Left hindlimb (tissue), 1 donor: ENCODE measurements around the gene TDRD9.
"Not testable (repeated sequence)": the region's sequence is repeated elsewhere in the genome, so short reads cannot be mapped to it uniquely, and the experiment has no call there.

Experiments
- DNase-seq: peaks from one replicate; pipeline ENCODE4 v3.0.0-alpha.2; 2018

Gene TDRD9

GRCh38 chr14:103928011-103928890 is at the start of gene TDRD9:
TSS of gene TDRD9 (plus strand) at chr14:103928456. CDS start at chr14:103928510, 54 bp downstream.
- no peak for DNase-seq

DNA sequence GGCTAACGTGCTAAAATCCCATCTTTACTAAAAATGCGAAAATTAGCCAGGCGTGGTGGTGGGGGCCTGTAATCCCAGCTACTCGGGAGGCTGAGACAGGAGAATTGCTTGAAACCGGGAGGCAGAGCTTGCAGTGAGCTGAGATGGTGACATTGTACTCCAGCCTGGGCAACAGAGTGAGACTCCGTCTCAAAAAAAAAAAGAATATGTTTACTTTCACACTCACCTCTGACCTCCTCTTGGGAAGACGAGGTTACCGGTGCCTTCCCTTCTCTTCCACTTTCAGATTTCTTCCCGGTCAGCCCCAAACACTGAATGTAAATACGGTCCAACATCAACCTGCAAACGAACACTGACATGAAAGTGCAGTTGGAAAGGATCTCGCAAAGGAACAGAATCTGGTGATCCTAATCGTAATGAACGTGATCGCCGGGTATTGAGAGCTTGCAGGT is 49.1 kb upstream of the TDRD9 start:
- DNase-seq, result no peak

GRCh38 chr14:103879570-103880347 is 48.5 kb upstream of the TDRD9 start:
- DNase-seq, result peak; percentile 54

- DNase-seq, result peak; percentile 84
Measured at GRCh38 chr14:103880348-103881267, 47.6 kb upstream of the TDRD9 start.

GRCh38 chr14:103881268-103882201 is 46.7 kb upstream of the TDRD9 start:
- DNase-seq, result peak; percentile 63

DNA sequence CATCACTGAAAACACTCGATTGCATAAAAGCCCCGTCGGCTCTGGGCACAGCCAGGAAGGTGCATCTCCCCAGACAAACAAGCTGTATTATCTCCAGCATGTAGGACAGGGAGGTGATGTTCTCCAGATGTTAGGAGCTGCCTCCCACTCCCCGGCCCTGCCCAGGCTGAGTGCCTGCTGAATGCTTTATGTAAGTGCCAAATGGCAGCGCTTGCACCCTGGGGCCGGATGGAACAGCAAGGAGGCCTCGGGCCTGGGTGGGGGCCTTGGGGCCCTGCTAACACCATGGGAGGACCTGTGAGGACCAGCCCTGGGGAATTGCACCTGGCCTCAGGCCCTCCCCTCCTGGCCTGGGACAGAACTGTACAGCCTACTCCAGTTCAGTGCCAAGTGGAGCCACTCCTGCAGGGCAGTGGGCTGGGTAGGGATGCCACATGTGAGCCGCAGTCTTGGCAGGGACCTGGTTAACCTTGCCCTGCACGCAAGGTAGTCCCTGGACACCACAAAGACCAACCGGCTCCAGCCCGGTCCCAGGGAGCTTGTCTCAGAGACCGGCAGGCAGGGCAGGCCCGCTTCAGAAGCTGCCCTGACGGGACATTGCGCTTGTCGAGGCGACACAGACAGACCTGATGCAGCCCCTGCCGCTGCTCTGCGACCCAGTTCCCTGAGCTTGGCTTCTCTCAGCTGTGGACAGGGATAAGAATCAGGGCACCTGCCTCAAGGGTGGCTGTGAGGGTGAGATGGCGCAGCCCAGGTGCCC is 45.6 kb upstream of the TDRD9 start:
- no peak for DNase-seq

DNA sequence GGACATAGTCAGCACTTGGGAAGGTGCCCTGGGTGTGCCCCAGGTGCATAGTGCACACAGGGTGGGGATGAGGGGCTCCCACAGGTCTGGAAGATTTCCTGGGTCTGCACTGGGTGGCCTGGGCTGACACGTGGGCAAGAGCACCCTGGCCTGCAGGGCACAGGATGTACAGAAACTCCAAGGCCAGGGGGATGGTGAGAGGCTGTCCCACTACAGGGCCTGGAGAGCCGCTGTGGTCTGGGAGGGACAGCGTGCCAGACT is 45.1 kb upstream of the TDRD9 start:
- DNase-seq, result no peak

DNA sequence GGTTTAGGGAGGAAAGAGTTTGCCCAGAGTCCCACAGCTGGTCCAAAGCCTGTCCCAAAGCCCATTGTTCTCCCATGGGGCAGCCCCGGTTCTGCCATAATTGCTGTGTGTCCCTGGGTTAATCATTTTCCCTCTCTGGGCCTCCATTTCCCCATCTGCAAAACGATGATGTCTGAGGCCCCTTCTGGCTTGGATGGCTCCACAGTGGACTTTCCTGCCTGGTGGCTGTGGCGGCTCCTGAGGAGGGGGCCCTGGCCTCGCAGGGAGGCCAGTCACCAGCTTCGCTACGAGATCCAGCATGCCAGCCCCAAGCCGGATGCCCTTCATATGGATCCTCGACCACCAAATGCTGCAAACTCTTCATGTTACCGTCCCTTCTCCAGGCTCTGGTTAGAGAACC is 43.4 kb upstream of the TDRD9 start:
- no peak for DNase-seq

GRCh38 chr14:103885509-103885932 is 42.7 kb upstream of the TDRD9 start:
- no peak for DNase-seq

DNA sequence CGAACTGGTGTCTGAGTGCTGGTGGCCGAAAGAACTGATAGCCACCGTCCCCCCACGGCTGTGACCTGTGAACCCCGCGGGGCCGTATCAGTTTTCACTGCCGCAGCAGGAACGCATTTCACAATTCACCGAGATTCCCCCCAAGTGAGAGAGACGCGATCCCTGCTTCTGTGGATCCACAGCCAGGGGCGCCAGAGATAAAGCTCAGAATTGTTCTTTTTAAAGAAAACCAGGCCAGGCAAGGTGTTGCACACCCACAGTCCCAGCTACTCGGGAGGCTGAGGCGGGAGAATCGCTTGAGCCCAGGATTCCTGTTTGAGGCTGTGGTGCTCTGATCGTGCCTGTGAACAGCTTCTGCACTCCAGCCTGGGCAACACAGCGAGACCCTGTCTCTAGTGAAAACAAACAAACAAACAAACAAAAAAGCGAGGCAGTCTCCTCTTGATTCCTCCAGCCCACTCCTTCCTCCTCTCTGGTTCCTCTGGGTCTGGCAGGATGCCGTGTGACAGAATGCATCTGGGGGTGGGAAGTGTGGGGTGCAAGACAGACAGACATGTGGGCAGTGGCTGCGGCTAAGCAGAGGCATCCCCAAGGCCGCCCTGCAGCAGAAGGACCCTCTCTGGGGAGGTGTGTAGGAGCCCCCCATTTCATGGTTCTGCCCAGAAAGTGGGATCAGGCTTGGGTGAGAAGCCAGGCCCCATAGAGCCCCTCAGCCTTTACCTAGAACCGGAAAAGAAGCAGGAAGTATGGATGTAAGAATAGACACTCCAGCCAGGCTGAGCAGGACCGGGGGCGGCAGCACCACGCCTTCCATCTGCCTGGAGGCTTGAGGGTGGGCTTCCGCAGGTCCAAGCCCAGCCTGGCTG is 41.7 kb upstream of the TDRD9 start:
- no peak for DNase-seq

GRCh38 chr14:103887170-103887501 is 41.1 kb upstream of the TDRD9 start:
- no peak for DNase-seq

- no peak for DNase-seq
Measured at GRCh38 chr14:103887557-103888115, 40.6 kb upstream of the TDRD9 start.

- DNase-seq, result not testable (repeated sequence)
Measured at GRCh38 chr14:103889002-103889312, 39.3 kb upstream of the TDRD9 start.

DNA sequence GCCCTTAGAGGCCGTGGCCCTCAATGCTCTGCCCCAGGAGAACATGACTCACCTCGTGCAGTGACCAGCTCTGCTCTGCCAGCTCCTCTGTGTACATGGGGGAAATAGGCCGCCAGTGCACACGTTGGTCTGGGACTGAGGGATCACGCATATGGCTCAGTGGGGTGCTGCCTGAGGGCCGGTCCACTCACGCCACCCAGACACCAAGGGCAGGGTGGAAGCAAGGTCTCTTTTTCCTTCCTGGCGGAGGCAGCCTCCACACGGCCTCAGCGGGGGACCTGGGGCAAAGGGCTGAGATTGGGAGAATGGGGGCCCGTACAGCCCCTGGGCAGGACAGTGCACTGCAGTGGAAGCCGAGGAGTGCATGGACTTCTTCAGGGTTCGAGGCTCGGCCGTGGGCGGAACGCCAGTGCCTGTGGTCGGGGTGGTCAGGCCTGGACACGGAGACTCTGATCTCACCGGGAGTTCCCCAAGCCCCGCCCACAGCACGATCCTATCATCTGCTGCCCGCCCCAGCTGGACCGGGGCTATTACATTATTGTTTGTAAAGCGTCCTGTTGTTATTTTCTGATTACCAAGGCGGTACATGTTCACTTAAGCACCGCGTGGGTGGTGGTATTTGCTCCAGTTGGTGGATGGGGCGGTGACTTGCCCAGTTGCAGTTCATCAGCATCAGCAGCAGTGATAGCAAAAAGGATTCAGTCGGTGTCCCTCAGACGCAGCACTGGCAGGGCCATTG is 38.8 kb upstream of the TDRD9 start:
- DNase-seq, result no peak

- no peak for DNase-seq
Measured at GRCh38 chr14:103890052-103890371, 38.2 kb upstream of the TDRD9 start.

DNA sequence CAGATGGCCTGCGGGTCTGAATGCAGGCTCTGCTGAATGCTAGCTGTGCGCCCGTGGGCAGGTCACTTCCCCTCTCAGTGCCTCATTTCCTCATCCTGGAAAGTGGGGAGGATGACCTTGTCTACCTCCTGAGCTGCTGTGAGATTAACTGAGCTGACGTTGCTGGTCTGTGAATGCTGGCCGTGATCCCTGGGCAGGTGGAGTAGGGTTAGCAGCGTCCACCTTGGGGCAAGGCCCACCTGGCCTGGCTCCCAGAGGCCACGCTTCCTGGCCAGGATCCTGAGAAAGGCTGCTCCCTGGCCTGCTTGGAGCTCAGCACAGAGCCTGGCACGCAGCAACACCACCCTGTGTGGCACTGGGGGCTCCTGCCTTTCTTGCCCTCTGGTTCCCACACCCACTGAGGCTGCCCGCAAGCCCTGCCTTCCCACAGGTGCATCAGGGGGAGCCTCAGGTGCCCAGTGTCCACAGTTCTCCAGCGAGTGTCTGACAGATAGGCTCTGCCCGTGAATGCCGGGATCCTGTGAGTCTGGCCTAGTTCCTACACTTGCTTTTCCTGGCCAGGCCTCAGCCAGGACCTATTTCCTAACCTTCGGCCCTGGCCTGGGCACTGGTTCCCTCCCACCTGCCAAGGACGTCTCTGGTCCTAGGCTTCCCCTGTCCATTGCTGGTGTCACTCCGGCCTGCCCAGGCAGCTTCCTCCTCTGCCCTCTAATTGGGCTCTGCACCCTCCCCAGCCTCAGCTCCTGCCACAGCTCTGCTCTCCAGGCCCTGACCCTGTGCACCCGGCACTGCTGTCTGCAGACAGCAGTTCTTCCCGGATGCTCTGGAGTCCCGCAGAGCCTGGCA is 37.2 kb upstream of the TDRD9 start:
- no peak for DNase-seq

DNA sequence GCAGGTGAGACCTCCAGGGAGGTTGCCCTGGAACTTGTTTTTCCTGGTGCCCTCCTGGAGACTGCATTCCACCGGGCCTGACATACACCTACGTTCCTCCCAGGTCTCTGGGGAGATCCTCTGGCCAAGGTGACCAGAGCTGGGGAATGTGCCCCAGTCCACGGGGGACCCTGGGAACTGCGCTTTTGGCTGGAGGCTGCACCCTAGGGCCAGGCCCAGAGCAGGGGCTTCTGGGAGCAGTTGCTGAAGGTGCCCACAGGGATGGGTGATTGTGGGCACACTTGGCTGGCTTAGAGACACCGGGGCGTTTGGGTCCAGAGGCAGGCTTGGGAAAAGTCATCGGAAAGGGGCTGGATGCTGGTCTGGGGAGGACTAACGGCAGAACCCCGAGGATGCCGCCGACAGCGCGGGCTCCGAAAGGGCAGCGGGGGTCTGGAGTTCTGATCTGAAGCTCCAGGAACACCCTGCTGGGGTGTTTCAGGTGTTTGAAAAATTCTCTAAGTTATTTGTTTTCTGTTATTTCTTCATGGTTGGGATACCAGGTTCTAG is 36.5 kb upstream of the TDRD9 start:
- DNase-seq, result no peak

- no peak for DNase-seq
Measured at GRCh38 chr14:103892247-103892646, 36.0 kb upstream of the TDRD9 start.
